PC-9 (cell line): ENCODE measurements around the gene TFEC.

Experiments used
- CTCF ChIP-seq: fragments of 200-600 bp; sonication (generic); conservative IDR thresholded peaks from 2 replicates; pipeline ENCODE4 v1.6.1; 2017; ENCODE audit warnings: mixed run types, antibody characterized with exemption, mild to moderate bottlenecking, moderate library complexity
- EZH2 ChIP-seq: fragments of 200-600 bp; sonication (generic); IDR thresholded peaks from 2 replicates; pipeline ENCODE4 v1.8.0; 2017; ENCODE audit warnings: antibody characterized with exemption, low read depth

- TF ChIP-seq CTCF = no peak
- TF ChIP-seq EZH2 = no peak
These were observed 32.1 kb upstream of the TFEC start for GRCh38 chr7:116062666-116063065.
